H1 (cell line): Measurements from ENCODE around the gene ADRA2C. TPM values are rescaled to one million over a fixed set of nuclear protein-coding genes. Genes with fewer than 3 reads are reported as not detected.

ENCODE experiments used
- CTCF ChIA-PET: fragments of 300-600 bp; sonication (Branson Sonifier 250); formaldehyde crosslinking; loops from one replicate; lab custom pipeline; 2021; ENCODE audit not compliant: partially characterized antibody; lab: Charles Lee
- POLR2A ChIA-PET: fragments of 300-600 bp; sonication (Branson Sonifier 250); formaldehyde crosslinking; loops from one replicate; lab custom pipeline; 2021; ENCODE audit warnings: inconsistent platforms; ENCODE audit not compliant: partially characterized antibody; lab: Charles Lee
- DNase-seq, 2 experiments: peaks; one replicate each; pipeline versions ENCODE4 v3.0.0 to v3.0.0-alpha.2; 2010 to 2022; ENCODE audit warnings: low spot score in 2 of 2, low read depth in 1 of 2, mixed read lengths in 1 of 2
- FAIRE-seq: peaks from 2 replicates; lab custom pipeline; 2011; peaks lifted over from hg19 to GRCh38; lab: Jason Lieb, UNC
- H2AFZ ChIP-seq: 2 replicates; pipeline ENCODE4 v1.8.1; 2012; ENCODE audit warnings: low read length, inconsistent platforms
- H2AK5ac ChIP-seq: 2 replicates; pipeline ENCODE4 v1.6.1; 2013; ENCODE audit warnings: low read depth, low read length
- H2BK120ac ChIP-seq: replicated peaks from 2 replicates; pipeline ENCODE3; 2013; ENCODE audit warnings: low read depth, low read length, inconsistent platforms
- H2BK12ac ChIP-seq: 2 replicates; pipeline ENCODE4 v1.6.1; 2013; ENCODE audit warnings: low read depth, low read length
- H2BK15ac ChIP-seq: 2 replicates; pipeline ENCODE4 v1.6.1; 2013; ENCODE audit warnings: low read length
- H2BK20ac ChIP-seq: 2 replicates; pipeline ENCODE4 v1.6.1; 2013; ENCODE audit warnings: low read length
- H2BK5ac ChIP-seq: 2 replicates; pipeline ENCODE4 v1.6.1; 2013; ENCODE audit warnings: low read depth, low read length
- H3K14ac ChIP-seq: 2 replicates; pipeline ENCODE4 v1.6.1; 2013; ENCODE audit warnings: inconsistent platforms; ENCODE audit not compliant: insufficient read length
- H3K18ac ChIP-seq: 2 replicates; pipeline ENCODE4 v1.6.1; 2013; ENCODE audit warnings: low read length; ENCODE audit errors: extremely low read depth
- H3K23ac ChIP-seq: 2 replicates; pipeline ENCODE4 v1.6.1; 2013; ENCODE audit warnings: inconsistent platforms; ENCODE audit not compliant: insufficient read length
- H3K23me2 ChIP-seq: 2 replicates; pipeline ENCODE4 v1.6.1; 2013; ENCODE audit warnings: low read depth, low read length
- H3K27ac ChIP-seq: 2 replicates; pipeline ENCODE4 v1.6.1; 2011; ENCODE audit warnings: low read depth, low read length, inconsistent platforms
- H3K27me3 ChIP-seq, 4 experiments: replicated peaks in 1 of 4; 1 replicate in 1 of 4; 2 replicates in 3 of 4; pipeline versions ENCODE4 v1.6.1 to v1.8.1; 2011 to 2013; ENCODE audit warnings: low read length in 3 of 4, mild to moderate bottlenecking in 3 of 4, inconsistent platforms in 2 of 4, mixed read lengths in 2 of 4, moderate library complexity in 1 of 4; ENCODE audit not compliant: control insufficient read depth in 3 of 4, insufficient read depth in 3 of 4; ENCODE audit errors: extremely low read depth in 1 of 4
- H3K36me3 ChIP-seq, 4 experiments: 2 replicates each; pipeline versions ENCODE4 v1.6.1 to v1.8.1; 2011 to 2013; ENCODE audit warnings: mild to moderate bottlenecking in 4 of 4, low read length in 3 of 4, moderate library complexity in 2 of 4, control low read depth in 1 of 4, inconsistent platforms in 1 of 4; ENCODE audit not compliant: insufficient read depth in 4 of 4, control insufficient read depth in 2 of 4
- H3K4ac ChIP-seq: replicated peaks from 2 replicates; pipeline ENCODE3; 2013; ENCODE audit warnings: low read length, low read depth, mixed read lengths, inconsistent platforms; ENCODE audit not compliant: insufficient read length
- H3K4me1 ChIP-seq, 4 experiments: replicated peaks in 1 of 4; 1 replicate in 1 of 4; 2 replicates in 3 of 4; pipeline versions ENCODE4 v1.6.1 to v1.8.1; 2011 to 2013; ENCODE audit warnings: low read length in 3 of 4, inconsistent platforms in 2 of 4, mixed read lengths in 1 of 4; ENCODE audit not compliant: insufficient read depth in 4 of 4, control insufficient read depth in 3 of 4
- H3K4me2 ChIP-seq, 2 experiments: 2 replicates each; pipeline versions ENCODE4 v1.6.1 to v1.8.1; 2011 to 2013; ENCODE audit warnings: low read depth in 2 of 2, low read length in 2 of 2, control low read depth in 1 of 2, inconsistent platforms in 1 of 2, mild to moderate bottlenecking in 1 of 2; ENCODE audit not compliant: insufficient read depth in 1 of 2
- H3K4me3 ChIP-seq, 4 experiments: fragments of 200-600, 300-600 bp in 1 of 4; sonication (generic), shearing (Covaris generic), sonication (Bioruptor Twin) in 1 of 4; 2 replicates each; pipeline versions ENCODE4 v1.5.1 to v1.8.1; 2011 to 2016; ENCODE audit warnings: low read length in 4 of 4, low read depth in 3 of 4, control low read depth in 2 of 4, inconsistent platforms in 2 of 4, mild to moderate bottlenecking in 2 of 4, mixed read lengths in 1 of 4, moderate library complexity in 1 of 4; ENCODE audit not compliant: insufficient read depth in 2 of 4; ENCODE audit errors: extremely low read depth in 1 of 4
- H3K56ac ChIP-seq: replicated peaks from 2 replicates; pipeline ENCODE3; 2013; ENCODE audit warnings: low read depth, mild to moderate bottlenecking, mixed read lengths, low read length, inconsistent platforms; ENCODE audit not compliant: insufficient read length
- H3K79me1 ChIP-seq: 2 replicates; pipeline ENCODE4 v1.6.1; 2013; ENCODE audit warnings: low read depth, low read length, control low read depth
- H3K79me2 ChIP-seq, 2 experiments: 2 replicates each; pipeline versions ENCODE4 v1.6.1 to v1.8.1; 2012 to 2013; ENCODE audit warnings: low read length in 2 of 2, mild to moderate bottlenecking in 2 of 2, inconsistent platforms in 1 of 2; ENCODE audit not compliant: insufficient read depth in 2 of 2, control insufficient read depth in 1 of 2
- H3K9ac ChIP-seq, 4 experiments: replicated peaks in 1 of 4; 1 replicate in 1 of 4; 2 replicates in 3 of 4; pipeline versions ENCODE4 v1.6.1 to v1.8.1; 2011 to 2013; ENCODE audit warnings: low read depth in 3 of 4, low read length in 3 of 4, control low read depth in 2 of 4, mild to moderate bottlenecking in 2 of 4, moderate library complexity in 2 of 4, inconsistent platforms in 1 of 4; ENCODE audit errors: extremely low read depth in 1 of 4
- H3K9me3 ChIP-seq, 2 experiments: 2 replicates each; pipeline versions ENCODE4 v1.6.1 to v1.8.1; 2012 to 2013; ENCODE audit warnings: mild to moderate bottlenecking in 2 of 2, moderate library complexity in 2 of 2, control low read depth in 1 of 2, inconsistent platforms in 1 of 2, low read depth in 1 of 2, low read length in 1 of 2, mixed read lengths in 1 of 2; ENCODE audit not compliant: insufficient read depth in 2 of 2
- H4K20me1 ChIP-seq, 2 experiments: replicated peaks in 1 of 2; 2 replicates each; pipeline versions ENCODE3 to v1.8.1; 2011 to 2013; ENCODE audit warnings: inconsistent platforms in 2 of 2, low read length in 2 of 2, mild to moderate bottlenecking in 1 of 2; ENCODE audit not compliant: insufficient read depth in 2 of 2, control insufficient read depth in 1 of 2
- H4K5ac ChIP-seq: 2 replicates; pipeline ENCODE4 v1.6.1; 2013; ENCODE audit warnings: low read length, low read depth, mixed read lengths, inconsistent platforms; ENCODE audit not compliant: insufficient read length
- H4K8ac ChIP-seq: 2 replicates; pipeline ENCODE4 v1.8.0; 2013; ENCODE audit warnings: mild to moderate bottlenecking, moderate library complexity, low read length, inconsistent platforms; ENCODE audit not compliant: insufficient read depth; ENCODE audit errors: extremely low read depth
- H4K91ac ChIP-seq: replicated peaks from 2 replicates; pipeline ENCODE3; 2013; ENCODE audit warnings: low read length, mixed read lengths, inconsistent platforms; ENCODE audit not compliant: insufficient read length
- CHD1 ChIP-seq: IDR thresholded peaks from 2 replicates; pipeline ENCODE4 v1.6.1; 2012; ENCODE audit warnings: low read depth, low read length, improper control_type of control experiment
- GABPA ChIP-seq: IDR thresholded peaks from 2 replicates; pipeline ENCODE4 v1.6.1; 2011; ENCODE audit warnings: mild to moderate bottlenecking, low read length, moderate library complexity, borderline replicate concordance; ENCODE audit not compliant: insufficient read depth
- JUND ChIP-seq: IDR thresholded peaks from 2 replicates; pipeline ENCODE4 v1.6.1; 2011; ENCODE audit warnings: mild to moderate bottlenecking, improper control_type of control experiment, low read length
- MAFK ChIP-seq: IDR thresholded peaks from 2 replicates; pipeline ENCODE4 v1.6.1; 2012; ENCODE audit warnings: low read depth, mild to moderate bottlenecking, improper control_type of control experiment, low read length
- POLR2A ChIP-seq, 2 experiments: IDR thresholded peaks; 1 replicate in 1 of 2; 2 replicates in 1 of 2; pipeline ENCODE4 v1.6.1; 2011; ENCODE audit warnings: low read depth in 2 of 2, low read length in 2 of 2, mild to moderate bottlenecking in 2 of 2; ENCODE audit errors: control extremely low read depth in 1 of 2
- POLR2AphosphoS5 ChIP-seq: IDR thresholded peaks from 2 replicates; pipeline ENCODE4 v1.6.1; 2011; ENCODE audit warnings: low read depth, low read length
- RAD21 ChIP-seq, 2 experiments: IDR thresholded peaks in 1 of 2; conservative IDR thresholded peaks in 1 of 2; 2 replicates each; pipeline ENCODE4 v1.6.1; 2011; ENCODE audit warnings: low read depth in 2 of 2, low read length in 2 of 2, improper control_type of control experiment in 1 of 2, inconsistent platforms in 1 of 2, mild to moderate bottlenecking in 1 of 2, moderate library complexity in 1 of 2
- RNF2 ChIP-seq: fragments of 200-900, 300-1000 bp; sonication (generic); IDR thresholded peaks from 2 replicates; pipeline ENCODE4 v1.7.1; 2016; ENCODE audit warnings: borderline replicate concordance, low read depth, mild to moderate bottlenecking, antibody characterized with exemption, low read length; ENCODE audit not compliant: poor library complexity, severe bottlenecking; ENCODE audit errors: missing control alignments
- TAF7 ChIP-seq: optimal IDR thresholded peaks from 2 replicates; pipeline ENCODE3; 2011; ENCODE audit warnings: low read depth, mild to moderate bottlenecking, inconsistent platforms, low read length, moderate library complexity, borderline replicate concordance
- TCF12 ChIP-seq: IDR thresholded peaks from 2 replicates; pipeline ENCODE4 v1.6.1; 2011; ENCODE audit warnings: low read depth, mild to moderate bottlenecking, low read length
- YY1 ChIP-seq: IDR thresholded peaks from 2 replicates; pipeline ENCODE4 v1.6.1; 2011; ENCODE audit warnings: low read depth, mild to moderate bottlenecking, low read length
- WGBS, 2 experiments: shearing (Covaris generic) in 1 of 2; methylation state at CpG; one replicate each; pipeline versions ENCODE4 v1.1.6 to v1.1.7; 2013 to 2015; ENCODE audit warnings: low lambda C conversion rate in 2 of 2, mixed read lengths in 2 of 2, inconsistent platforms in 1 of 2, low coverage in 1 of 2, missing lambda C conversion rate in 1 of 2; ENCODE audit not compliant: insufficient replicate concordance in 2 of 2, insufficient coverage in 1 of 2, insufficient read length in 1 of 2; ENCODE audit errors: extremely low coverage in 1 of 2, missing lambda C conversion rate in 1 of 2; 5-methylcytosine and 5-hydroxymethylcytosine counted together
- polyA plus RNA-seq, 7 experiments: library from polyadenylated mRNA; depleted of rRNA in 3 of 7; stranded (reverse) in 5 of 7; unstranded in 2 of 7; fragments of >200 nt in 5 of 7; fragments of 200-250 nt in 2 of 7; gene quantifications; 1 replicate in 5 of 7; 2 replicates in 1 of 7; 4 replicates in 1 of 7; pipeline versions ENCODE4 v1.2.1 to v1.2.3, GENCODE V29; 2011 to 2013; ENCODE audit warnings: missing spikeins in 2 of 7, mixed read lengths in 2 of 7
- total RNA-seq: library from RNA; stranded (reverse); fragmentation: NEBNext Ultra II Directional; extraction: Animal tissue kit (Norgen Biotek cat#: 25700); gene quantifications from 2 replicates; pipeline ENCODE4 v1.2.1, GENCODE V29; 2021

ADRA2C gene
- total and polyA plus RNA-seq, 2 of the 8 experiments (the other 6 are each of a cell fraction or from before 2014, with no cell fraction given), result 14.6 to 14.8 TPM

- H3K9me3 ChIP-seq, result peaks cover 4 to 8% of the 10 kb centered on the region in 2 experiments; a peak in 3 of 4 replicates
- POLR2A ChIA-PET, result interaction anchor here (1.1 to 2.0 kb wide), 2 partner anchors 11 to 14 kb away, joined by 4 to 6 read pairs; no protein-coding TSS in a partner anchor
These were observed 25.9 kb upstream of the ADRA2C start for GRCh38 chr4:3740256-3740655.

More at GRCh38 chr4:3740256-3740655, 25.9 kb upstream of the ADRA2C start:
- Histone ChIP-seq H3K14ac (no peak overlapping the region), H2BK12ac (no peak overlapping the region), H3K79me2 (no peaks in the 10 kb centered on the region), H2AK5ac (no peak overlapping the region), H2BK120ac (no peak overlapping the region), H3K27ac (no peak overlapping the region), H3K4me3 (no peak overlapping the region), H3K23ac (no peak overlapping the region), H4K20me1 (no peaks in the 10 kb centered on the region), H4K91ac (no peak overlapping the region), H3K4ac (no peak overlapping the region), H2AFZ (no peak overlapping the region), H3K27me3 (no peaks in the 10 kb centered on the region; a peak in 2 of 7 replicates), H3K36me3 (no peaks in the 10 kb centered on the region), H2BK20ac (no peak overlapping the region), H4K8ac (no peak overlapping the region), H3K18ac (no peak overlapping the region), H3K56ac (no peak overlapping the region), H3K23me2 (no peaks in the 10 kb centered on the region), H3K4me2 (no peak overlapping the region), H3K79me1 (no peaks in the 10 kb centered on the region), H3K9ac (no peak overlapping the region), H3K4me1 (peaks cover 0 to 9% (median 0%) of the 10 kb centered on the region in 4 experiments; a peak in 2 of 7 replicates), H2BK15ac (no peak overlapping the region), H4K5ac (no peak overlapping the region), H2BK5ac (no peak overlapping the region)
- 89% methylated on average over 25 of the region's 25 CpGs; no CpG with 5 or more reads in 1 of the 2 experiments for WGBS, 2 experiments
- FAIRE-seq (no peak), DNase-seq (no peak)
- CTCF ChIA-PET, result interaction anchor here (1.1 to 6.1 kb wide), 3 partner anchors 9 to 51 kb away, joined by 4 to 25 read pairs (median 13); no protein-coding TSS in a partner anchor
- TF ChIP-seq RNF2 (no peak), MAFK (no peak), CHD1 (no peak), TAF7 (no peak), JUND (no peak), POLR2AphosphoS5 (no peak), POLR2A (IDR thresholded peaks at IDR 0.05; ENCODE audit: control extremely low read depth in 1 of 2, low read depth in 2 of 2, low read length in 2 of 2) (no peak), RAD21 (IDR thresholded peaks at IDR 0.05 in 1 of 2, conservative IDR thresholded peaks at IDR 0.05 in 1 of 2; ENCODE audit: low read depth in 2 of 2, low read length in 2 of 2) (no peak), TCF12 (no peak), YY1 (no peak), GABPA (no peak)
